GM23248 (cell line): ENCODE measurements around the gene FAM234B. TPM values are rescaled to one million over a fixed set of nuclear protein-coding genes. Genes with fewer than 3 reads are reported as not detected.
"Not testable (repeated sequence)": the region's sequence is repeated elsewhere in the genome, so short reads cannot be mapped to it uniquely, and the experiment has no call there.

Experiments used
- DNase-seq: peaks from one replicate; pipeline ENCODE4 v3.0.0-alpha.2; 2015
- H2AFZ ChIP-seq: fragments of 200-600 bp; sonication (generic); 2 replicates; pipeline ENCODE4 v1.6.1; 2016; ENCODE audit warnings: antibody characterized with exemption
- H3F3A ChIP-seq: fragments of 200-600 bp; sonication (generic); 2 replicates; pipeline ENCODE4 v1.6.1; 2016; ENCODE audit warnings: mild to moderate bottlenecking, antibody characterized with exemption, mixed run types; ENCODE audit not compliant: insufficient read depth
- H3K27ac ChIP-seq: fragments of 200-600 bp; sonication (generic); 2 replicates; pipeline ENCODE4 v1.5.1; 2016; ENCODE audit warnings: mild to moderate bottlenecking
- H3K27me3 ChIP-seq: fragments of 200-600 bp; sonication (generic); replicated peaks from 2 replicates; pipeline ENCODE4 v1.6.1; 2016; ENCODE audit warnings: mild to moderate bottlenecking; ENCODE audit not compliant: insufficient read depth
- H3K36me3 ChIP-seq: fragments of 200-600 bp; sonication (generic); 2 replicates; pipeline ENCODE4 v1.6.1; 2016; ENCODE audit warnings: low read depth, mild to moderate bottlenecking
- H3K4me1 ChIP-seq: fragments of 200-600 bp; sonication (generic); 2 replicates; pipeline ENCODE4 v1.6.1; 2016; ENCODE audit warnings: mild to moderate bottlenecking; ENCODE audit not compliant: insufficient read depth
- H3K4me2 ChIP-seq: fragments of 200-600 bp; sonication (generic); one replicate; pipeline ENCODE4 v1.6.1; 2016; ENCODE audit warnings: mild to moderate bottlenecking; ENCODE audit not compliant: unreplicated experiment
- H3K4me3 ChIP-seq: fragments of 200-600 bp; sonication (generic); 2 replicates; pipeline ENCODE4 v1.5.1; 2016; ENCODE audit warnings: mild to moderate bottlenecking
- H3K79me2 ChIP-seq: fragments of 200-600 bp; sonication (generic); 2 replicates; pipeline ENCODE4 v1.6.1; 2016; ENCODE audit warnings: mild to moderate bottlenecking; ENCODE audit not compliant: insufficient read depth
- H3K9ac ChIP-seq: fragments of 200-600 bp; sonication (generic); 2 replicates; pipeline ENCODE4 v1.6.1; 2016; ENCODE audit warnings: mild to moderate bottlenecking
- H3K9me2 ChIP-seq: fragments of 200-600 bp; sonication (generic); 2 replicates; pipeline ENCODE4 v1.6.1; 2016; ENCODE audit warnings: mixed run types, mild to moderate bottlenecking, moderate library complexity; ENCODE audit not compliant: insufficient read depth
- H3K9me3 ChIP-seq: fragments of 200-600 bp; sonication (generic); one replicate; pipeline ENCODE4 v1.6.1; 2017; ENCODE audit warnings: low read depth
- H4K20me1 ChIP-seq: fragments of 200-600 bp; sonication (generic); 2 replicates; pipeline ENCODE4 v1.6.0; 2016; ENCODE audit not compliant: insufficient read depth
- EZH2 ChIP-seq: fragments of 200-600 bp; sonication (generic); IDR thresholded peaks from 2 replicates; pipeline ENCODE4 v1.6.1; 2018; ENCODE audit warnings: antibody characterized with exemption, mild to moderate bottlenecking; ENCODE audit not compliant: insufficient read depth, poor library complexity, severe bottlenecking
- EZH2phosphoT487 ChIP-seq: fragments of 200-600 bp; sonication (generic); IDR thresholded peaks from 2 replicates; pipeline ENCODE4 v1.6.1; 2018; ENCODE audit warnings: antibody characterized with exemption, moderate library complexity, mild to moderate bottlenecking, low read depth; ENCODE audit not compliant: insufficient read depth
- WGBS, 2 experiments: methylation state at CpG; one replicate each; pipeline ENCODE4 v1.1.6; 2015 to 2017; ENCODE audit warnings: low lambda C conversion rate in 2 of 2, low coverage in 1 of 2; ENCODE audit errors: missing lambda C conversion rate in 2 of 2; 5-methylcytosine and 5-hydroxymethylcytosine counted together
- in situ Hi-C: fragments of 300-500 bp; cut with MboI; formaldehyde crosslinking; loops from 2 replicates; pipeline ENCODE4 v1.15.0; 2020
- polyA plus RNA-seq: library from polyadenylated mRNA; unstranded; fragments of >200 nt; fragmentation: Nextera tagmentation; extraction: Ambion mirVana; gene quantifications from 2 replicates; pipeline ENCODE4 v1.2.1, GENCODE V29; 2016
- total RNA-seq: library from RNA; depleted of rRNA; stranded (reverse); fragments of >200 nt; shearing (Covaris generic); gene quantifications from 2 replicates; pipeline ENCODE4 v1.2.3, GENCODE V29; 2014

FAM234B gene
- total and polyA plus RNA-seq, 2 experiments from 2014 or later, result 5.0 to 5.1 TPM

DNA sequence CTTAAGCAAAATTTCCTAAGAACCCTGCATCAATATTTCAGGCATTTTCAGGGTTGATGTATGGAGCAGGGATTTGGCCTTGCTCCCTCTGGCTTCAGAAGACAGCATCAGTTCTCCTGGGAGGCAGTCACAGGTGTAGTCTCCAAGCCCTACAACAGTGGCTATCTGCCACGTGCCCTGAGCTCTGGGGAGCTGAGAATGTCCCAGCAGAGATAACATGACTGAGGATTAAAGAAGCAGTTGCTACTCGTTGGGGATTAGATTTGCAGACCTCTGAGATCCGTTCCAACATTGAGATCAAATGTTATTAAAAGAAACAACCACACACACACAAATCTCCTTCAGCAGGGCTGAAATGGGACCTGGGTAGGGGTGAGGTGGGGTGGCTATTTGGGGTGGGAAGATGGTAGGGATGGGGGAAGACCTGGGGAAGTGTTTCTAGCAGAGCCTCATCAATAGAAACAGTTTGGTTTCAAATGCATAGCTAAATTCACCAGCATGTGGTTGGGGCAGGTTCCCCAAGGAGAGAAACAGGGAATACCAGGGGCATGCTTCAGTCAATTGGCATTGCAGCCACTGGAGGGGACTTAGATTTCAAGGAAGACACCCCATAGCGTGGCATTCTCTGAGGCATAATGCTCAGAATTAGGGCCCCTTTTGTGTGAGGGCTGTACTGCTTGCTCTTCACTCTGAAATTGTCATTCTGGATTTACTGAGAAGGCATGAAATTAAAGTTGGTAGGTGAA lies 15.2 kb upstream of the FAM234B start:
- Histone ChIP-seq H4K20me1 (no peaks in the 10 kb centered on the region), H3K27ac (no peak overlapping the region), H3K36me3 (no peaks in the 10 kb centered on the region), H3K9me3 (no peaks in the 10 kb centered on the region), H3K4me3 (no peak overlapping the region), H3K9ac (no peak overlapping the region), H3F3A (peaks cover 3% of the 10 kb centered on the region; the same call in 1 of the 2 replicates), H3K79me2 (no peaks in the 10 kb centered on the region), H3K9me2 (no peaks in the 10 kb centered on the region), H3K4me1 (peaks cover 20% of the 10 kb centered on the region), H2AFZ (no peak overlapping the region), H3K4me2 (no peak overlapping the region), H3K27me3 (no peaks in the 10 kb centered on the region)
- DNase-seq, result no peak
- 80% methylated on average over 4 of the region's 4 CpGs for WGBS, 2 experiments
- in situ Hi-C loops, result loop anchor here (10.0 to 25.0 kb wide), 2 partner anchors 206 to 508 kb away; no protein-coding TSS in a partner anchor
- TF ChIP-seq EZH2phosphoT487, result no peak
- no peak for TF ChIP-seq EZH2

DNA sequence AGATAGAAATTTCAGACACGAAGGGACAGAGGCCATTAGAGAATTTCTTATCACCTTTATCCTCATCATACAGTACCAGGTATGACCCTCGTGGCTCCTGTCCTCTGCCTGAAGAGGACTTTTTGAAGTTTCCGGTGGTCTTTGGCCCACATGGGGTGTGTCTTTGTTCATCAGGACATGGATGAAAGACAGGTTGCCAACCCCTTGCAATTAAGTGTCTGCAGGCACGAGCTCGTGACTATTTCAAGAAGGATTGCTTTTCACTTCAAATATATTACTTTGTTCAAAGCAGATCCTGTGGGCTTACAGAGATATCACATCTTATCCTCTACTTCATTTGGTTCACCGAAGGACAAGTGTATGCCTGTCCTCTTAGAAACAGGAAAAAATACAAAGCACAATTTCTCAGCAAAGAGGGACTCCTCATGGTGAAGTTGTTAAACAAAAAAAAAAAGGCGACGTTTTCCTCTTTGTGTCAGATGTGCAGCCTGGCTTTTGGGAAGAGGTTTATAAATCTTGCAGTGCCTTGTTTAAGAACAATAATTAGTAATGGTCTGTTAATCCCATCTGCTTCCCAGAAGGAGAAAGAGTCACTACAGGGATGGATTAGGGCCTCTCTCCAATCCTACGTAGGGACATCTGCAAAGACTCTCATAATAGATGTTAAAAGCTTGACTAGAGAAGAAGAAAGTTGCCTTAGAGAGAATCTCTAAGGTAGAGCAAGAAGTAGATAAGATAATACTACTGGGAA lies 13.5 kb upstream of the FAM234B start:
- H3K4me3 ChIP-seq, result no peak overlapping the region
- no peak overlapping the region for H3K27ac ChIP-seq
- no peak for DNase-seq
- no peaks in the 10 kb centered on the region for H3K79me2 ChIP-seq
- TF ChIP-seq EZH2 (no peak), EZH2phosphoT487 (no peak)
- H3K27me3 ChIP-seq, result no peaks in the 10 kb centered on the region
- H4K20me1 ChIP-seq, result no peaks in the 10 kb centered on the region
- H2AFZ ChIP-seq, result no peak overlapping the region
- H3K9me2 ChIP-seq, result no peaks in the 10 kb centered on the region
- no peak overlapping the region for H3K4me2 ChIP-seq
- no peaks in the 10 kb centered on the region for H3K36me3 ChIP-seq
- in situ Hi-C loops, result loop anchor here (25.0 kb wide), 1 partner anchor 507 kb away; no protein-coding TSS in a partner anchor
- no peaks in the 10 kb centered on the region for H3K9me3 ChIP-seq
- 76% methylated on average over 9 of the region's 9 CpGs for WGBS, 2 experiments
- H3F3A ChIP-seq, result peaks cover 3% of the 10 kb centered on the region; the same call in 1 of the 2 replicates
- H3K9ac ChIP-seq, result no peak overlapping the region
- H3K4me1 ChIP-seq, result peaks cover 14% of the 10 kb centered on the region

DNA sequence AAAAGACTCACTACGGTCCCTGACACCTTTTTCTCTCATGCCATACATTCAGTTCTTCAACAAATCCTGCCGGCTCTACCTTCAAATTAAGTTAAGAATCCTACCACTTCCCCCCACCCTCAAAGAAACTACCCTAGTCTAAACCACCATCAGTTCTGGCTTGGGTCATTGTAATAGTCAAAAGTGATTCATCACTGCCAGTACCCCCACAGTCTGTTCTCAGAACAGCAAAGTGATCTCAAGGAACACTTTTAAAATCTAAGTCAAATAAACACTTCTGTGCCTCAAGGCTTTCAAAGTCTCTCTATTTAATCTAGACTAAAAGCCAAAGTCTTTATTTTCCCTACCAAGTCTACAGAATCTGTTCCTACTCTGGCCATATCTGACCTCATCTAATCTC lies 12.0 kb upstream of the FAM234B start:
- Histone ChIP-seq H3K27ac (no peak overlapping the region), H3K9me3 (no peaks in the 10 kb centered on the region), H3K4me3 (no peak overlapping the region), H3K27me3 (no peaks in the 10 kb centered on the region), H3K4me2 (no peak overlapping the region), H3K36me3 (no peaks in the 10 kb centered on the region), H3F3A (peaks cover 3% of the 10 kb centered on the region; the same call in 1 of the 2 replicates), H3K9ac (no peak overlapping the region), H3K4me1 (peaks cover 6% of the 10 kb centered on the region; the same call in 1 of the 2 replicates), H3K9me2 (no peaks in the 10 kb centered on the region), H4K20me1 (no peaks in the 10 kb centered on the region), H3K79me2 (no peaks in the 10 kb centered on the region), H2AFZ (no peak overlapping the region)
- no peak for DNase-seq
- TF ChIP-seq EZH2, result no peak
- no peak for TF ChIP-seq EZH2phosphoT487
- WGBS, 2 experiments, result 94 to 100% methylated on average over 2 of the region's 2 CpGs
- in situ Hi-C loops, result loop anchor here (25.0 kb wide), 1 partner anchor 505 kb away; no protein-coding TSS in a partner anchor

DNA sequence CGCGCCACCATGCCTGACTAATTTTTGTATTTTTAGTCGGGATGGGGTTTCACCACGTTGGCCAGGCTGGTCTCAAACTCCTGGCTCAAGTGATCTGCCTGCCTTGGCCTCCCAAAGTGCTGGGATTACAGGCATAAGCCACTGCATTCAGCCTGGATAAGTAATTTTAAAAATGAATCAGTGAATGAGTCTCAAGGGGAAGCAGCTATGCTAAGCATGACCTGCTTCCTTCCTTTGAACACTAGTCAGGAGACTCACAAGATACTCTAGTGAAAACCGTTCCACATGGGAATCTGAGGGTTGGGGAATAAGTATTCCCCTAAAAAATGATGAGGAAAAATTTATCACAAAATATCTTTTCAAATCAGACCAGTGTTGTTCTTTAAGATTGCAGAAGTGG lies 10.7 kb upstream of the FAM234B start:
- Histone ChIP-seq H3K4me1 (peaks cover 11% of the 10 kb centered on the region; the same call in 1 of the 2 replicates), H3K9ac (no peak overlapping the region), H3K4me2 (no peak overlapping the region), H3K79me2 (no peaks in the 10 kb centered on the region), H3K36me3 (no peaks in the 10 kb centered on the region), H2AFZ (no peak overlapping the region), H3K9me3 (no peaks in the 10 kb centered on the region), H3K27me3 (no peaks in the 10 kb centered on the region), H3K27ac (0 out of 2 replicates have a peak overlapping the region, but pooled peaks have one; percentile 1), H3K9me2 (no peaks in the 10 kb centered on the region), H4K20me1 (no peaks in the 10 kb centered on the region), H3K4me3 (no peak overlapping the region), H3F3A (peaks cover 4% of the 10 kb centered on the region)
- in situ Hi-C loops, result loop anchor here (25.0 kb wide), 1 partner anchor 504 kb away; no protein-coding TSS in a partner anchor
- peak; percentile 48 for DNase-seq
- WGBS, 2 experiments, result 79 to 83% methylated on average over 5 of the region's 5 CpGs
- TF ChIP-seq EZH2phosphoT487 (no peak), EZH2 (no peak)

DNA sequence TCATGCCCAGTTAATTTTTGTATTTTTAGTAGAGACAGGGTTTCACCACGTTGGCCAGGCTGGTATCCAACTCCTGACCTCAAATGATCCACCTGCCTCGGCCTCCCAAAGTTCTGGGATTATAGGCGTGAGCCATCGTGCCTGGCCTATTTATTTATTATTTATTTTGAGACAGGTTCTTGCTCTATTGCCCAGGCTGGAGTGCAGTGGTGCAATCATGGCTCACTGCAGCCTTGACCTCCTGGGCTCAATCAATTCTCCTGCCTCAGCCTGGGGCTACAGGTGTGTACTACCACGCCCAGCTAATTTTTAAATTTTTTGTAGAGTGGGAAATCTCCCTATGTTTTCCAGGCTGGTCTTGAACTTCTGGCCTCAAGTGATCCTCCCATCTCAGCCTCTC lies 8.8 kb upstream of the FAM234B start:
- H2AFZ ChIP-seq, H3K27ac ChIP-seq, H3K4me2 ChIP-seq, DNase-seq, H3K79me2 ChIP-seq, H3K36me3 ChIP-seq, H3F3A ChIP-seq, H4K20me1 ChIP-seq, H3K4me3 ChIP-seq, H3K27me3 ChIP-seq, H3K9me3 ChIP-seq, H3K9ac ChIP-seq, H3K9me2 ChIP-seq: not testable (repeated sequence)
- peaks cover 17% of the 10 kb centered on the region for H3K4me1 ChIP-seq
- in situ Hi-C loops, result loop anchor here (25.0 kb wide), 1 partner anchor 502 kb away; no protein-coding TSS in a partner anchor
- whole genome bisulfite sequencing, 2 experiments, result 83 to 84% methylated on average over 5 of the region's 5 CpGs
